ENCODE data around the gene ABO. TPM values are rescaled to one million over a fixed set of nuclear protein-coding genes. Genes with fewer than 3 reads are reported as not detected.
"Not testable (repeated sequence)": the region's sequence is repeated elsewhere in the genome, so short reads cannot be mapped to it uniquely, and the experiment has no call there.

The ABO gene
- not detected for polyA plus RNA-seq (2012; ENCODE audit: insufficient read depth, insufficient read length)

DNA sequence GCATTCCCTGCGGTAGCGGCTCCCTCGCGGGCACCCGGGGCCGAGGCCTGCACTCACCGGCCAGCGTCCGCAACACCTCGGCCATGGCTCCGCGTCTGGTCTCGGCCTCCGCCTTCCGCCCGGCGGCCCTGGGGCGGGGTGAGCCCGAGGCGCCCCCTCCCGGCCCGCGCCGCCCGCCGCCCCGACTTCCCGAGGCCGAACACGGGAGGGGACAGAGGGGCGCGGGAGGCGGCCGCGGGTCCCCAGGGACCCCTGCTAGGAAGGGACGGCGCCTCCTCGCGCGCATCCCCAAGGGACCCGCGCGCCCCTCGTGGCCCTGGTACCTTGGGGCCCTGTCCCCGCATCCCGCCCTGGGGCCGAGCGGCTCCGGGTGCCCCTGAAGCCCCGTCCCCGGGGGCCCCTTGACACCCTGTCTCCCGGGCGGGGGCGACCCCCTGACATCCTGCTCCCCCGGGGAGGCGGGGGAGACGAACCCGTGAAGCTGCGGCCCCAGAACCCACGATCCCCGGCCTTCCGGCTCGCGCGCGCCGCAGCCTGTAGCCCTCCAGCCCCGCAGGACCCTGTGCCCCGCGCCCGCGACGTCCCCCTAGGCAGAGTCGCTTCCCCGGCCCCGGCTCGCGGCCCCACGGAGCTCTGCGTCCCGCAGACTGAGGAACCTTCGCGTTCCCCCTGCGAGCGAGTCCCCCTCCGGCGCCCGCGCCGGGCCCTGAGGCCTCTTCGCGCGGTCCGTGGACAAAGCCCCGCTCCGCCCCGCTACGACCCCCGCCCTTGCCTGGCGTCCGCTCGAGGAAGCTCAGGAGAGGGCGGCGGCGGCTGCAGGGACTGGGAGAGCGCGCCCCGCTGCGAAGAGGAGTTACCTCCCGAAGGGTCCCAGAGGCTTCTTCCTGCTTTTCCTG, at the start of gene ABO:
ABO (minus strand) TSS at position 97 of the 896 bp plus-strand sequence.
- H3K4me3 ChIP-seq (ENCODE audit: low read length): no peak within 1 kb of the TSS
- DNase-seq (ENCODE audit: low read depth, low spot score): no peak

DNA sequence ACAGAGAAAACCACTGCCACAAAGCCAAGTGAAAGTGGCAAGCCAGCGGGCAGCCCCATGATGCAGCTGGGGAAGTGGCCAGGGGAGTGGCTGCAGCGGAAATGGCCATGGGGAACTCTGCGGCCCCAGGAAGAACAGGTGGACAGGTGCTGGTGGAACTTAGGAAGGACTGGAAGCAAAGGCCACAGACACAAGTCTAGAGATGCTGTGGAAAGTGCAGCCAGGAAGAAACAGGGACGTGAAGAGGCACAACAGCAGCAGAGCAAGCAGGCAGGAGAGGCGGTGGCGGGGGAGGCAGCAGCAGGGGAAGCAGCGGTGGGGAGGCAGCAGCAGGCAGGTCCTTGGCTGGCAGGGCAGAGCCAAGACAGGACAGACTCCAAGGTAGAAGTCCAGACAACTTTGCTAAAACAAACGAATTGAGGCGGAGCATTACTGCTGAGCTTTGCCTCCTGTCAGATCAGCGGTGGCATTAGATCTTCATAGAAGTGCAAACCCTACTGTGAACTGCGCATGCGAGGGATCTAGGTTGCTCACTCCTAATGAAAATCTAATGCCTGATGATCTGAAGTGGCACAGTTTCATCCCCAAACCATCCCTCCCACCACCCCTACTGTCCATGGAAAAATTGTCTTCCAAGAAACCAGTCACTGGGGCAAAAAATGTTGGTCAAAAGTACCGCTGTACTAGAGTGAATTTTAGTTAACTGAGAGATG, 49.1 kb upstream of the ABO start:
- no peak for DNase-seq (ENCODE audit: low read depth, low spot score)
- no peak overlapping the region for H3K4me3 ChIP-seq (ENCODE audit: low read length)

DNA sequence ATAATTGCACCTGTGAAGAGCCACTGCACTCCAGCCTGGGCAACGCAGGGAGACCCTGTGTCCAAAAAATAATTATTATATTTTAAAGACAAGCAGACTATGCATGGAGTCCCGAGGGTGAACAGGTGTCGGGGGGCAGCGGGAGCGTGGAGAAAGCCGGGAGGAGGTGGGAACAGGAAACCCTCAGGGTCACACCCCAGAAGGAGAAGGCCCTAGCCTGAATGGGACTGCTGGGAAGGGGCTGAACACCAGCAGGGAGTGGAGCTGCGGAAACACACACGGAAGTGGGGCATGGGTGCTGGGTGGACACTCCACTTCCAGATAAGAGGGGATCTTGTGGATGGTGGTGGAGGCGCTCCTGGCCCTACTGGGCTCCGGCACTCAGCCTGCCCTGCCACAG, 48.2 kb upstream of the ABO start:
- no peak overlapping the region for H3K4me3 ChIP-seq (ENCODE audit: low read length)
- no peak for DNase-seq (ENCODE audit: low read depth, low spot score)

DNA sequence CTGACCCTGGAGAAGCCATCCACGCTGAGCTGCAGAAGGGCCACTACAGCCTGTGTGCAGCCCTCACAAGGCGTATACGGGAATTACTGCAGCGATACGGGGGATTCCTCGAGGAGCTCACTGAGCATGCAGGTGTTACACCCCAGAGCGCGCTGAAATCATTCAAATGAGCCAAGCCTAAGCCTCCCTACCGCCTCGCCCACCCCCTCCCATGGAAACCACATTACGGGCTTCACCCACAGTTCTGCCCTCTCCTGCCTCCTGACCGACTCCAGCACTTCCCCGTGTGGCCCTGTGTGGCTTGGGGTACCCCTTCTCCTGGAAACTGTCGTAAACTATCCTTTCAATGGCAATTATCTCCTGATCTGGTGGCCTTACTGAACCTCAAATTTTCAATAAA, 47.7 kb upstream of the ABO start:
- DNase-seq (ENCODE audit: low read depth, low spot score): no peak
- H3K4me3 ChIP-seq (ENCODE audit: low read length): no peak overlapping the region

DNA sequence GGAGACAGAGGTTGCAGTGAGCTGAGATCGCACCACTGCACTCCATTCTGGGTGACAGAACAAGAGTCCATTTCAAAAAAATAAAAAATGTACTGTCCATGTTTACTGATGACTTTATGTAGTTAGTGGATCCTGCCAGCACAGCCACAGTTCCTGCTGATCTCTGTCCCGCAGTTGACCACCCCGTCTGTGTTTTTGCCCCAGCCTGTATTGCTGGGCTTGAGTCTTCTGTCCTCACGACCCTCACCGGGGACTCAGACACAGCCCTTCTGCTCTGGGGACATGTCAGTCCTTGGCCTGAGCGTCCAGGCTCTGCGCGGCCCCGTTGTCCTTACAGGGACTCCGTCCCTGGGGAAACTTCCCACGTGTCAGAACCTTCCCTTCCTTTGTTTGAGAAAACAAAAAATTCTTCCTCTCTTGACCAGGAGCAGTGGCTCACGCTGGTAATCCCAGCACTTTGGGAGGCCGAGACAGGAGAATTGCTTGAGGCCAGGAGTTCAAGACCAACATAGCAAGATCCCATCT, 46.5 kb upstream of the ABO start:
- no peak overlapping the region for H3K4me3 ChIP-seq (ENCODE audit: low read length)
- no peak for DNase-seq (ENCODE audit: low read depth, low spot score)

DNA sequence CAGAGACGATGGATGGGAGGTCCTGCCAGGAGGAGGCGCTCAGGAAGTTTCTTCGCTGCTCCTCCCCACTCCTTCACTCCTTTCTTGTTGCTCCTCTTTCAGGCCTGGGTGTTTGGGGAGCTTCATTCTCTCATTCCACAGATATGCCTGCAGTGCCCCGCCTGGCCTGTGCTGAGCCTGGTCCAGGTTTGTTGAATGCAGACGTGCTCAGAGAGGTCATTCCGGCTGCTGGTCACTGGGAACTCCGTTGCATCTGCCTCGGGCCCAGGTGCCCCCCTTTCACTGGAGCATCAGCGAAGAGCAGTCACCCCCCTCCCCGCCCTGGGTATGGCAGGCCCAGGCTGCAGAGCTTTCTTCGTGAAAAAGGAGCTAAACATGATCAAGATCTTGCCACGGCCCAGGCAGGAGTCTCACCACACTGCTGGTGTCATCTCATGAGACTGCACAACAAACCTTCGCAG, 45.5 kb upstream of the ABO start:
- H3K4me3 ChIP-seq (ENCODE audit: low read length): no peak overlapping the region
- DNase-seq (ENCODE audit: low read depth, low spot score): no peak

DNA sequence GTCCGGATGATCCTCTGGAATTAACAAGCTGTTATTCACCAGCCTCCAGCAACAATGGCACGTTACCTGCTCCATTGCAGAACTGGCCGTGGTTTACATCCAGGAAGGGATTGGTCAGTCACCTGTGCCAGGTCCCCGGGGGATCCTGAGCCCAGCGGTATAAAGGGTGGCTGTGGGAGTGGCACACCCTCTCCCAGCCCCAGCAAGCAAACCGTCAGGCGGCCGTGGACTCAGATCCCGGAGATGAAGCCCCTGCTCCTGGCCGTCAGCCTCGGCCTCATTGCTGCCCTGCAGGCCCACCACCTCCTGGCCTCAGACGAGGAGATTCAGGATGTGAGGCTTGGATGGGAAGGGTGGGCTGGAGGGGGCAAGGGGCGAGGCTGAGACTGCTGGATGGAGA, 42.5 kb upstream of the ABO start:
- H3K4me3 ChIP-seq (ENCODE audit: low read length); DNase-seq (ENCODE audit: low read depth, low spot score): not testable (repeated sequence)

DNA sequence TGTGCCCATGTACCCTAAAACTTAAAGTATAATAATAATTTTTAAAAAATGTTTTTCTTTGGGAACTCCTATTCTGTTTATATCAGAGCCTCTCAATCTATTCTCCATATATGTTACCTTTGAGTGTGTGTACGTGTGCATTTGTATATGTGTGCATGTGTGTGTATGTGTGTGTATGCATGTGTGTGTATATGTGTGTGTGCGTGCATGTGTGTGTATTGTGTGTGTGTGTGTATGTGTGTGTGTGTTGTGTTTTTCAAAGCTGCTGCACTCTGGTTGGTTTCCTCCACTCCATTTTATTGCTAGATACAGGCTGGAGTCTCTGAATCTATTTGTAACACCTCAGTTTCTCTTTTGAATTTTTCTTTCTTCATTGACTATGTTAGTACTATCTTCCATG, 41.0 kb upstream of the ABO start:
- no peak overlapping the region for H3K4me3 ChIP-seq (ENCODE audit: low read length)
- no peak for DNase-seq (ENCODE audit: low read depth, low spot score)

DNA sequence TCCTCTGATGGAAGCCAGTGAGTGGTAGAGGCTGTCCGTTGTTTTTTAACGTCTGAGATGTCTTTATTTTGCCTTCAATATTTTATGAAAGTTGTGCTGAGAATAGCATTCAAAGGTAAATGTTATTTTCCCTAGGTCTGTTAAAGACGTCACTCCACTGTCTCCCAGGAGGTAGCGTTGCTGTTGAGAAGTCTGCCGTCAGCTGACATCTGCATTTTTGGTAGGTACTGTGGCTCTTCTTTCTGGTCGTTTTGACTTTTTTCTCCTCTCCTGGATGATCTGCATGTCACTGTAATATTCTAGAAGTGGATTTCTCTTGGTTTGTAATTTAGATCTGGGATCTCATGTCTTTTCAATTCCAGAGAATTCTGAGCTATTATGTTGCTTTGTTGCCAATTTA, 34.6 kb upstream of the ABO start:
- no peak overlapping the region for H3K4me3 ChIP-seq (ENCODE audit: low read length)
- DNase-seq (ENCODE audit: low read depth, low spot score): no peak

DNA sequence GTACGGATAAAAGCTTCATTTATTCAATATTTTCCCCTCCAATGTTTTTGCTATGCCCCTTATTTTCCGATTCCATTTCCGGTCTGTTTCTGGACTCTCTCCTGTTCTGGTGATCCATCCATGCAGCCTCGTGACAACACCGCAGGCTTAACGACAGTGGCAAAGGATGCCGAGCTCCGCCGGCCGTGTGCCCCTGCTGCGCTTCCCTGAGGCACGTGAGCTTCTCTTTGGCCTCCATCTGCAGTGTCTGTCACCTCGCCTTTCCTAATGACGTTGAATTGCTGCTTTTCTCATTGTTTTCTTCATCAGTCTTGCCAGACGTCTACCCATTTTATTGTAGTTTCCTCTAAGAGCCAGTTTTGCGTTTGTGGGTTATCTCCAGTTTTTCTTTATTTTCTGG, 32.3 kb upstream of the ABO start:
- no peak overlapping the region for H3K4me3 ChIP-seq (ENCODE audit: low read length)
- no peak for DNase-seq (ENCODE audit: low read depth, low spot score)

DNA sequence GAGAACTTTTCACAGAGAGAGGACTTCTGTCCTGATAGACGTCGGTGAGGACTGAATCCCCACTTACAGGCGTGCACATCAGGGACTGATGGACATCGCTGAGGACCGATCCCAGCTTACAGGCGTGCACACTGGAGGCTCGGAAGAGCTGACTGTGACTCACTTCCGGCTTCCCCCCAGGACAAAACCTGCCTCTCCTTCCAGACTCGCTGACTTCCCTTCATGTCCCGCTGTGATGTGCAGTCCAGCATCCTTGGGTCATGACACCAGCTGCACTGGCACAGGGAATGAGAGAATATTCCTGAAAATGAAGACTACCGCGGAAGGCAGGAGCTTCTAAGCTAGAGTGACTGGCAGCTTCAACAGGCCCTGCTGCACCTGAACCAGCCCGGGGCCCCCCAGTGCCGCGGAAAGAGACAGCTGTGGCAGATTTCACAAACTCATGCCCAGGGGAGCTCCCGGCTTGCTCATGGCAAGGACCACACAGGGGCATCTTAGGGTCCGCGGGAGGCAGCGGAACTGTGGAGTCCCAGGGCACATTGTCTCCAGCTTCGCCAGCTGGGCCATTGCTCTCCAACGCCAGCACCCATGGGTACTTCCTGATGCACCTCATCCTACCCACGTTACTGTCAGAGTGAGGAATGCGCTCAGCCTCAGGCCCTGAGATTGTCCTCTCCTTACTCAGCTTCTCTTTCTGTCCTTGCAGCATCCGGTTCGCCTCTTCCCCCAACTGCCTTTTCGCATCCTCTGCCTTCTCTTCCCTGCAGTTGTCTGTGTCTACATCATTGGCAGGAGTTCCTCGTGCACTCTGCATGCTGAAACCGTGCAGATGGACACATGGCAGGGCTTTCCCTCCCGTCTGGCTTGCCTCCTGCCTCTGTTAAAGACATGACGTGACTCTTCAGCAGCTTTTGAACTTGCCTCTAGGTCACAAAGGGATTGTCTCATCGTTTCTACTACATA, 31.5 kb upstream of the ABO start:
- DNase-seq (ENCODE audit: low read depth, low spot score): no peak

DNA sequence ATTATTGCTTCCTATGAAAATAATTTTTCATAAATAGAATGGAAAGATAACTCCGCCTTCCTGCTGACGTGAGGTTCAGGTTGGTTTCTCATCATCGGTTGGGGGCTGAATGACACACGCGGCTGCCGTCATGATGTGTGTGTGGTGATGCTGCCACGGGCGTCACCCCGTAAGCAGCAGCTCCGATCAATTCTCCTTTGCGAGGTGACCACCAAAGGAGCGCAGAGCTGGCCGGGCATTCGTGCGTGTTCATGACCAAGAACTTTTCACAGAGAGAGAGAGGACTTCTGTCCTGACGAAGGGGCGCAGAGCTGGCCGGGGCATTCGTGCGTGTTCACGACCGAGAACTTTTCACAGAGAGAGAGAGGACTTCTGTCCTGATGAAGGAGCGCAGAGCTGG, 30.7 kb upstream of the ABO start:
- no peak for DNase-seq (ENCODE audit: low read depth, low spot score)
- no peak overlapping the region for H3K4me3 ChIP-seq (ENCODE audit: low read length)

More for the DNA sequence above, 31.5 kb upstream of the ABO start:
- H3K4me3 ChIP-seq (ENCODE audit: low read length): no peak overlapping the region

DNA sequence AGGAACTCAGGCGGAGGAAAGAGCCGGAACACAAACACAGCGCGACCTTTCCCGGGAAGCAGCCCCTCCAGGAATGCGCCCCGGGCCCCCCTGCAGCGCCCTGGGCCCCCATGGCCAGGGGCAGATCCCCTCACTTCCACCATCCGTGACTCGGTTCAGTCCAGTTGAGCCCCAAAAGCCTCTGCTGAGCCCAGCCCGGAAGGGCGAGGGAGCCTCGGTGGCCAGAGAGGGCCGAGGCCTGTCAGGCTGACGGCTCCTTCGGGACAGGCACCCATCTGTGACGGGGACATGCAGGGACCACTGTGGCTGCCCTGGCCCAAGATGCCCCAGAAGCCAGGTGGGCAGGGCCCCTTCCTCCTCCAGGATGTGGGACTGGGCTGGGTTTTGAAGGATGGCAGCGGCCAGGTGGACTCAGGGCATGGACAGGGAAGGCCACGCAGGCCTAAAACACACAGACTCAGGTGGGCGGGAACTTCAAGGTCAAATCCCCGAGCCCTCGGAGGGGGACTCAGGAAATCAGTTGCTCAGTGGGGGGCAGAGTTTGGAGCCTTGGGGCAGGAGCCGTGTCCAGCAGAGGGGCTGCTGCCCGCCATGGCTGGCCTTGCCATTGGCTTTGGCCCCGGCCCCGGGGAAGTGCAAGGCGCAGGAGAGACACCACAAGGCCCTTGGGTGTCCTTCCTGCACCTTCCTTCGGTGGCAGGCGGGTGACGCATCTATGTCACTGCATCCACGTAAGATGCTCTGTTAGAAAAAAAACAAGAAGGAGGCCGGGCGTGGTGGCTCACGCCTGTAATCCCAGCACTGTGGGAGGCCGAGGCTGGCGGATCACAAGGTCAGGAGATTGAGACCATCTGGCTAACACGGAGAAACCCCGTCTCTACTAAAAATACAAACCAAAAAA, 29.7 kb upstream of the ABO start:
- DNase-seq (ENCODE audit: low read depth, low spot score): no peak
- H3K4me3 ChIP-seq (ENCODE audit: low read length): no peak overlapping the region

DNA sequence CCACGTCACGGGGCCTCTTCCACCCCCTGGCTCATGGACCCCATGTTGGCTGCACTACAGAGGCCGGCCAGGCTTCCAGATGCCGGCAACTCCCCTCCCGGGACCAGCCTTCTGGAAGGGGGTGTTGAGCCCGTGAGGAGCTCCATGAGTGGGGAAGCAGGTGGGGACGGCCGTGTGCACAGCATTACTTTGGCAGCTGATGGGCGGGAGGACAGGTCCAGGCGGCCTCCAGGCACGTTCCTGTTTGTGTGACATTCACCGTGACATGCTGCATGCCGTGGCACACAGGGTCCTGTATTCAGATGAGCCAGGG, 29.1 kb upstream of the ABO start:
- DNase-seq (ENCODE audit: low read depth, low spot score): no peak
- H3K4me3 ChIP-seq (ENCODE audit: low read length): no peak overlapping the region

DNA sequence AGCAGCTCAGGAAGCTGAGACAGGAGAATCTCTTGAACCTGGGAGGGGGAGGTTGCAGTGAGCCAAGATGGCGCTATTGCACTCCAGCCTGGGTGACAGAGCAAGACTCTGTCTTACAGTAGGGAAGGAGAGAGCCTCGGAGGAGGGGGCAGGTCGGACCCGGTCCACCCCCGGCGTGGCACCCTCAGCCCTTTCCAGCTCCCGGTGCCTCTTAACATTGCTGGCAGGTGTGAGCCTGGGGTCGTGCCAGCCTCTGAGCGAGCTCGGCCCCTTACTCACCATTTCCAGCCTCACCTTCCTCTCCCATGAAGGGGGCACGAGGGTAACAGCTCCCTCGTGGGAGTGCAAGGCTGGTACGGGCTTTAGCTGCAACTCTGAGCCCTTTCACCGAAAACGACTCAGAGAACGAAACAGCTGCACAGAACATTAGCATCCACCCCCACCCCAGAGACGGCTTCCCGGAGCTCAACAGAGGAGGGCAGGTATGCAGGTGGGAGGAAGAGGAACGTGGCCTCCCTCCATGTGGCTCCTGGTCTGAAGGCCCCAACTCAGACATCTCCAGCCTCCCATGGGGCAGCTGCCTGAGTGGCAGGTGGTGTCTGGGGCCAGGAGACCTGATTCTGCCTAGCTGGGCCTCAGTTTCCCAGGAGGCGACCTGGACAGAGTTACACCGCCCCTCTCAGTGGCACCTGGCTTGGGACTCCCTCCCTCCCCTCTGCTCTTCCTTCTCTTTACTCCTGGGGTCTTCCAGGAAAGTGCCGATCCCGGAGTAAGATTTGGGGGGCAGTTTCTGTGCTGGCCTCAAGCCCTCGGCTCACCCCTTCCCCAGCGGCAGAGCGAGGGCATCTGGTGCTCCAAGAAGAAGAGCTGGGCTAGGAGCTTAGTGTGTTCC, 28.5 kb upstream of the ABO start:
- H3K4me3 ChIP-seq (ENCODE audit: low read length): no peak overlapping the region
- DNase-seq (ENCODE audit: low read depth, low spot score): no peak

DNA sequence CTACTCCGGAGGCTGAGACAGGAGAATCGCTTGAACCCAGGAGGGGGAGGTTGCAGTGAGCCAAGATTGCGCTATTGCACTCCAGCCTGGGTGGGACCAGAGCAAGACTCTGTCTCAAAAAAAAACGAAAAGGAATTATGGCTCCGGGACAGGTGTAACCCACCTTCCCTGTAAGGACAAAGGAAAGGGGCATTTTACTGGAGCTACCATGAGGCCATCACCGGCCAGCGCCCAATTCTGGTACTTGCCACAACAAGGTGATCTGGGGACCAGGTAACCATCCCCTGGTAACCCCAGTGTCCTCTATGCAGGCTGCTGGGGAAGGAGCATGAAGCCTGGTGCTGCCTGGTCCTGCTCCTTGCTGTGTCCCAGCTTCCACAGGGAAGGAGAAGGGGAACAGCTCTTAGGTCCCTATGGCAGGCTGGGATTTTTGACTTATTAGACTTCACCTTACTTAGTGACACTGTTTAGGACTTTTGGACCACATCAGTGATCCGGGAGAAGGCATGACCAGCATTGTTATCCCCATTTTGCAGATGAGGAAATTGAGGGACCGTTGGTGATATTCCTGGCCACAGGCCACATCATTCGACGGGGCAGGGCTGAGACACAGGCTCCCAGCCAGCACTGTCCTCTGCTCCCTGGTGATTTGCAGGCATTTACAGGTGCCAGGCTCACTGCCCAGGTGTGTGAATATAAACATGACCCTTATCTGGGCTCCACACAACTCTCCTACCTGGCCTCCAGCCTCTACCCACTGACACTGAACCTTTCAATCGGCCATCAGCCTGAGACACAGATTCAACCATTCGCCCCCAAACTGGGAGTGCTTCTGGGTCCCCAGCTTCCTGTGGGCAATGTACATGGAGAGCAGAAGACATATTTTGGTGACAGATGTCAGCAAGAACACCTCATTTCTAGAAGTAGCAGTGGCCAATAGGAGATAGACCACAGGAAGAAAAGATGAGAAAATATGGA, 26.5 kb upstream of the ABO start:
- H3K4me3 ChIP-seq (ENCODE audit: low read length): no peak overlapping the region
- DNase-seq (ENCODE audit: low read depth, low spot score): no peak

Data from Jurkat, Clone E6-1 (cell line).